Stimulated activated CD4-positive, alpha-beta T cell treated with anti-CD3 and anti-CD28 coated beads, TNF-alpha, amount 100 ng/mL, for 48 hours (primary cell): ENCODE measurements around the gene NSUN2.
"Not testable (repeated sequence)": the region's sequence is repeated elsewhere in the genome, so short reads cannot be mapped to it uniquely, and the experiment has no call there.

Experiments
- DNase-seq, 3 donors: peaks; one replicate each; pipeline ENCODE4 v3.0.0-alpha.2; 2020; ENCODE audit warnings: low read depth in 3 of 3

NSUN2 gene

DNA sequence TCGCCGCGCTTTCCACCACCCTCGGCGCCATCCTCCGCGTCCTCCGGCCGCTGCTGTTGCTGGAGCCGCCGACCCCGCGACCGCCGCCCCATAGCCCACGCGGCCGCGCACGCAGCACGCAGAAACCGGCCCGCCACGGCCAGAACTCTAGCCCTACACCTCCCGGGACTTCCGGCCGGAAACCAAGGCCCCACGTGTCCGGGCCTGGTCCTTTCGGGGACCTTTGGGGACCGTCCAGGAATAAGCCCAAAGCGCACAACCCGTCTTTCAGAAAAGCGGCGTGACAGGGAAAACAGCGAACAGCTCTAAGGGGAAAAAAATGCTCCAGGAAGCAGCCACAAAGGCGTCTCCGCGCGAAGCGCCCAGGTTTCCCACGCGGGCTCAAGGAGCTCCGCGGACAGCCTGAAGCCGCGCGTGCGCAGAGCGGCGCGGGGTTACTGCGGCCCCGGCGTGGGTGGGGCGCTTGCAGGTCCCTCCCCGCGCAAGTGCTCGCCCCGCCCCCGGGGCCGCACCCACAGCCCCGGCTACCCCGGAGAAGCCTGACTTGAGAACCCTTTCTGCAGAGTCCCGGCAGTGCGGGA lies at the start of gene NSUN2, which contains the start of gene SRD5A1:
TSS of gene NSUN2 (minus strand) at position 157 of the 581 bp plus-strand sequence. CDS start at position 92, 65 bp downstream.
TSS of gene SRD5A1 (plus strand) at position 553 of the 581 bp plus-strand sequence. CDS start 137 bp downstream, outside the sequence.
- peak; percentile 85 to 93 (median 85) for DNase-seq

- DNase-seq = no peak
Observed at GRCh38 chr5:6682239-6682638, 49.4 kb upstream of the NSUN2 start.

GRCh38 chr5:6681682-6682081 lies 48.8 kb upstream of the NSUN2 start:
- DNase-seq = no peak

- DNase-seq = no peak
Observed at GRCh38 chr5:6680922-6681321, 48.1 kb upstream of the NSUN2 start.

- no peak for DNase-seq
Observed at GRCh38 chr5:6678385-6678784, 45.5 kb upstream of the NSUN2 start.

DNA sequence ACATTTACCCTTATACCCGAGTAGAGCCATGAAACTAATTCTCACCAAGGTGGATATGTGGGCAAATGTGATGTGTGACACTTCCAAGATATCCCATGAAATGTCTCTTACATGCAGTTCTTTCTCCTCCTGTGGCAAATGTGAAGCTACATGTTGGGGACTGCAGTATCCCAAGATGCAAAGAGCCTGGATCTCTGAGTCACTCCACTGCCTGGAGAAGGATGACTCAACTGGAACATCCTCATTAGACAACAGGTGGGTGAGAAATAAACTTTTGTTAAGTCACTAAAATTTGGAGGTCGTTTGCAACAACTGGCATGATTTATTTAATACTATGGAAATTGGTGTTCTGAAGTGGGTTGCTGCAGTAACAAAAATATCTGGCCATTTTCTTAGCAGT lies 43.9 kb upstream of the NSUN2 start:
- DNase-seq = no peak

DNA sequence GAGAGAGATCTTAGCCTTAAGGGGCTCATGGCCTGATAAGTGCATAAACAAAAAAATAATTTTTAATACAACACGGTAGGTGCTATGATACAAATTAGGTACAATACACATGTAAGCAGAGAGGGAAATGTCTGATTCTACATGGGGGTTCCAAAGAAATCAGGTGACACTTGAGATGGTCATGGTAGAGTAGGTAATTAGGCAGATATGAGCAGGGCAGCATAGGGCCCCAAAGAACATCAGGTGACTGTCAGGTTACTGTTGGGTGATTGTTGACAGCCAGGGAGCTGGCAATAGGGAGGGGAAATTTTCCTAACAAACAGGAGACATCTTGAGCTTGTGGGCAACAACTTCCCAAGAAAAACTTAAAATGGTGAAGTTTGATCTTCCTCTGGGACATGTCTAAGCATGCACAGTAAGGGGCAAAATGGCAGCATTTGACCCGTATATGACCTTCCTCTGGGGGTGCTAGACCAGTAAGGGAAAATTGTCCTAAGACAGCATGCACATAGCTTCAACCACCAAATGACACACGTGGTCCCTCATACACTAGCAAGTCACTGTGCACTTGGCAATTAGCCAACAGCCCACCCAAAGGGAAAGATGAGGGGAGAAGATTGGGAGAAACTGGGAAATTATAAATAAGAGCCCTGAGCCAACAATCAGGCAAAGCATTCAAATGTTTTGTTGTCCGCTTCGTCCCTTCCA lies 43.1 kb upstream of the NSUN2 start:
- DNase-seq = no peak

GRCh38 chr5:6674886-6675285 lies 42.0 kb upstream of the NSUN2 start:
- DNase-seq = no peak

DNA sequence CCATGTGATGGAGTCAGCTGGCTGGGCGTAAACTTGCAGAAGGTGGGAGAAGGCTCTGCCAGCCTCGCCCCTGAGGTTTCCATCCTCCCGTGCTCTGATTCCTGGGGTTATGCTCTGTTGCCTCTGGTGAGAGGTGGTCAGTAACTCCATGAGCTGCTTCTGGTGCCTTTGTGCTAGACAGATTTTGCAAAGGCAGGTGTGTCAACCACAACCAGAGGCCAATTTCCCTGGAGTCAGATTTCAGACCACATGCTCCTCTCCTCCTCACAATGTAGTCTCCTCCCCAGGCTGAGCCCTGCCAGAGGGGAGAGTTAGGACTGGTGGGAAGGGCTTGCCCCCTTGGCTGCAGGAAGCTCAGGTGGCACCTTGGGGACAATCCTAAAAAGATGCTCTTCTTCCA lies 41.6 kb upstream of the NSUN2 start:
- DNase-seq = no peak

GRCh38 chr5:6673963-6674362 lies 41.1 kb upstream of the NSUN2 start:
- DNase-seq = no peak

GRCh38 chr5:6673031-6673430 lies 40.2 kb upstream of the NSUN2 start:
- DNase-seq = no peak

- DNase-seq = not testable (repeated sequence)
Observed at GRCh38 chr5:6668717-6669116, 35.9 kb upstream of the NSUN2 start.

- DNase-seq = no peak
Observed at GRCh38 chr5:6667648-6668047, 34.8 kb upstream of the NSUN2 start.

DNA sequence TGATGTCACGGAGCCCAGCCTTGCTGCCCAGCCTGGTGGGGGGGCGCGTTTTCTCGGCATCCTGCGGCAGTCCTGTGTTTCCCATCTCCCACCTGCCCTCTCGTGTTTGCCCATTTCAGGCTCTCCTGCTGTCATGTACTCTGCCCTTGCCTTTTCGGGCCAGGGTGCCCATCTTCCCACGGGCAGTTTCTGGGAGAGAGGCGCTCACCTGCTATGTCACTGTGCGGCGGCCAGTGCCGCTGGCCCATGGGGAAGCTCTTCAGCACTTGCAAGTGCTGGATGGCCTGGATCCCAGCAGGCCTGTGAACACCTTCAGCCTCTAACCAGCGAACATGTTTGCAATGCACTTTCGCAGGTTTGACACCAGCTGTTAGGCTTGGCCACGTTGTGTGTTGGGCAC lies 33.9 kb upstream of the NSUN2 start:
- no peak for DNase-seq

GRCh38 chr5:6660688-6661087 lies 27.8 kb upstream of the NSUN2 start:
- no peak for DNase-seq

GRCh38 chr5:6659941-6660684 lies 27.3 kb upstream of the NSUN2 start:
- no peak for DNase-seq

GRCh38 chr5:6656680-6657079 lies 23.8 kb upstream of the NSUN2 start:
- no peak for DNase-seq

- no peak for DNase-seq
Observed at GRCh38 chr5:6655432-6655831, 22.6 kb upstream of the NSUN2 start.

DNA sequence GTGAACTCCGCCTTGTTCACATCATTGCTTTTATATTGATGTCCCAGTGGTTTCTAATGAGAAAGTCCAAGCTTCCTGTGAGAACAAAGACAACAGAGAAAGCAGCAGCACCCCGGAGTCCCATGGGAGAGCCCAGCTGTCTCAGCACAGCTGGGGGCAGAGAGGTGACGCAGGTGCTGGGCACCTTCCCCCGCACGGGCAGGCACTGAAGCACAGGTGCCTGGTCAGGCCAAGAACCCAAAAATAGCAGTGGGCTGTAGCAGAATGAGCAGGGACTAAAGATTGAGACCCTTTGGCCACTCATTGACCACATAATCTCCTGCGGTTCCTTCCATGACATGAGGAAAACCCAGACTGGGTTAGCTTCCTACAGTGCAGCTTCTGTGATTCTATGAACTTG lies 19.2 kb upstream of the NSUN2 start:
- no peak for DNase-seq

DNA sequence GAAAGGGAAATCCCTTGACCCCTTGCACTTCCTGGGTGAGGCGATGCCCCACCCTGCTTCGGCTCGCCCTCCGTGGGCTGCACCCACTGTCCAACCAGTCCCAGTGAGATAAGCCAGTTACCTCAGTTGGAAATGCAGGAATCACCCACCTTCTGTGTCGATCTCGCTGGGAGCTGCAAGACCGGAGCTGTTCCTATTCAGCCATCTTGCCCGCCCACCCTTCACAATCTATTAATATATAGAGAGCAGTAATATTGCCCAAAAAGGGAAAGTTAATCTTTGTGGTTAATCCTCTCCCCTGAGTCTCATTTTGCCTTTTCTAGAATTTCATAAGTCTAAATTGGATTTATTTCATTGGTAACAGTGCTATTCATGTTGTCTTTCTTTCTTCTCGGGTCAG lies 16.8 kb upstream of the NSUN2 start:
- no peak for DNase-seq

- DNase-seq = no peak
Observed at GRCh38 chr5:6649186-6649585, 16.3 kb upstream of the NSUN2 start.

GRCh38 chr5:6645571-6646362 lies 12.9 kb upstream of the NSUN2 start:
- DNase-seq = not testable (repeated sequence)
